ENCODE results near the gene VPS33A. TPM values are rescaled to one million over a fixed set of nuclear protein-coding genes. Genes with fewer than 3 reads are reported as not detected.

Gene VPS33A
- total and polyA plus RNA-seq, 2 of the 13 experiments (the other 11 are each of a cell fraction or from before 2014, with no cell fraction given) = 11.0 to 43.6 TPM

DNA sequence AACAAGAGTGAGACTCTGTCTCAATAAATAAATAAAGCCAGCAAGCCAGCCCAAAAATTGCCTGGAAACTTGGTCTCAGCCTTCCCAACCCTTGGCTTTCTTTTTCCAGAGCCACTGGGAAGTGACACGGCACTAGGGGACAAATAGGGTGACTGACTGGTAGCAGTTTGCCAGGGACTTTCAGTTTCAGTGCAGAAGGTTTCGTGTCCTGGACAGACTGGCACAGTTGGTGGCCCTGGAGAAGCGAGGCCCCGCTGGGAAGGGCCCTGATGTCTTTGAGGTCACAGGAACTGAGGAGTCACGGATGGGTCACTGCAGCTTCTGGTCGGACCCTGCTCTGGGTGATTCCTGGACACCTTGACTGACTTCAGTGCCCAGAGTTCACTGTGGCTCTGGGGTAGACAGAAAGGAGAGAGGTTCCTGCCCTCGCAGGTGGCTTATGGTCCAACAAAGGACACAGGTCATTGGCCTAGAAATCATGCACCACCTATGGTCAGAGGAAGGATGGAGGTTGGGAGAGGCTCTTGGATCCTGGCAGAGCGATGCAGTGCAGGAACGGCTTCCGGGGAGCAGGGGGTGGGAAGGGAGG is 80.7 kb downstream of the VPS33A start:
- H3K27me3 ChIP-seq (ENCODE audit: control insufficient read depth in 1 of 2, insufficient read depth in 2 of 2, low read length in 2 of 2) = peaks cover 8 to 32% of the 10 kb centered on the region in 2 experiments; a peak in 3 of 5 replicates
- CTCF ChIA-PET (ENCODE audit: low intra/inter-chr PET ratio, low total read pairs) = no interaction called here
- no peak overlapping the region for H3K9ac ChIP-seq (ENCODE audit: insufficient read depth, low read depth, low read length)
- no peak for FAIRE-seq
- peak overlapping the region; percentile 55 for H3K4me2 ChIP-seq (ENCODE audit: low read depth, low read length)
- H3K27ac ChIP-seq (ENCODE audit: extremely low read length, insufficient read depth, low read length) = no peak overlapping the region
- no peak overlapping the region for H2AFZ ChIP-seq (ENCODE audit: low read length)
- BruUV-seq (replicated peaks) = no TSS peak
- POLR2A ChIA-PET = no interaction called here
- no peaks in the 10 kb centered on the region for H3K9me3 ChIP-seq (ENCODE audit: low read length)
- H3K36me3 ChIP-seq (replicated peaks in 1 of 2; ENCODE audit: control insufficient read depth in 1 of 2, insufficient read depth in 2 of 2, low read length in 2 of 2) = no peaks in the 10 kb centered on the region
- peak; percentile 16; the same call in 2 of the 3 replicates for ATAC-seq
- no peak for TF ChIP-seq RARG (CRISPR knock-in tag; IDR thresholded peaks at IDR 0.05; ENCODE audit: low read depth)
- TF ChIP-seq, protein P1, sequence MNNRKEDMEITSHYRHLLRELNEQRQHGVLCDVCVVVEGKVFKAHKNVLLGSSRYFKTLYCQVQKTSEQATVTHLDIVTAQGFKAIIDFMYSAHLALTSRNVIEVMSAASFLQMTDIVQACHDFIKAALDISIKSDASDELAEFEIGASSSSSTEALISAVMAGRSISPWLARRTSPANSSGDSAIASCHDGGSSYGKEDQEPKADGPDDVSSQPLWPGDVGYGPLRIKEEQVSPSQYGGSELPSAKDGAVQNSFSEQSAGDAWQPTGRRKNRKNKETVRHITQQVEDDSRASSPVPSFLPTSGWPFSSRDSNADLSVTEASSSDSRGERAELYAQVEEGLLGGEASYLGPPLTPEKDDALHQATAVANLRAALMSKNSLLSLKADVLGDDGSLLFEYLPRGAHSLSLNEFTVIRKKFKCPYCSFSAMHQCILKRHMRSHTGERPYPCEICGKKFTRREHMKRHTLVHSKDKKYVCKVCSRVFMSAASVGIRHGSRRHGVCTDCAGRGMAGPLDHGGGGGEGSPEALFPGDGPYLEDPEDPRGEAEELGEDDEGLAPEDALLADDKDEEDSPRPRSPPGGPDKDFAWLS (CRISPR knock-in tag; IDR thresholded peaks at IDR 0.05; ENCODE audit: borderline replicate concordance) = no peak
- no peak for TF ChIP-seq NCOR1 (IDR thresholded peaks at IDR 0.05; ENCODE audit: borderline replicate concordance, low read length)
- TF ChIP-seq ADNP (CRISPR knock-in tag; IDR thresholded peaks at IDR 0.05) = no peak
- TF ChIP-seq ZNF501 (CRISPR knock-in tag; IDR thresholded peaks at IDR 0.05) = no peak
- TF ChIP-seq ZNF720 (CRISPR knock-in tag; IDR thresholded peaks at IDR 0.05) = no peak
- TF ChIP-seq PRPF4 (IDR thresholded peaks at IDR 0.05; ENCODE audit: low read depth, low read length, poor library complexity, severe bottlenecking) = no peak
- TF ChIP-seq SP2 (CRISPR knock-in tag; IDR thresholded peaks at IDR 0.05) = no peak
- no peak for TF ChIP-seq MLLT10 (CRISPR knock-in tag; IDR thresholded peaks at IDR 0.05)
- no peak for TF ChIP-seq ZNF530 (CRISPR knock-in tag; IDR thresholded peaks at IDR 0.05; ENCODE audit: low read depth)
- no peak for TF ChIP-seq HNF4A (CRISPR knock-in tag; IDR thresholded peaks at IDR 0.05)
- TF ChIP-seq RBM39 (IDR thresholded peaks at IDR 0.05; ENCODE audit: low read depth, low read length, poor library complexity, severe bottlenecking) = no peak
- no peak for TF ChIP-seq ZMYM2 (CRISPR knock-in tag; IDR thresholded peaks at IDR 0.05)
- TF ChIP-seq RBAK (CRISPR knock-in tag; IDR thresholded peaks at IDR 0.05) = no peak
- no peak for TF ChIP-seq ZNF841 (CRISPR knock-in tag; IDR thresholded peaks at IDR 0.05; ENCODE audit: borderline replicate concordance)
- TF ChIP-seq ZNF761 (CRISPR knock-in tag; conservative IDR thresholded peaks at IDR 0.05) = no peak
- TF ChIP-seq ZNF709 (CRISPR knock-in tag; IDR thresholded peaks at IDR 0.05) = no peak
- TF ChIP-seq ZFP37 (CRISPR knock-in tag; IDR thresholded peaks at IDR 0.05; ENCODE audit: borderline replicate concordance) = no peak
- no peak for TF ChIP-seq REST (IDR thresholded peaks at IDR 0.05; ENCODE audit: borderline replicate concordance in 1 of 2, low read depth in 1 of 2, low read length in 2 of 2)
- TF ChIP-seq, protein P2, sequence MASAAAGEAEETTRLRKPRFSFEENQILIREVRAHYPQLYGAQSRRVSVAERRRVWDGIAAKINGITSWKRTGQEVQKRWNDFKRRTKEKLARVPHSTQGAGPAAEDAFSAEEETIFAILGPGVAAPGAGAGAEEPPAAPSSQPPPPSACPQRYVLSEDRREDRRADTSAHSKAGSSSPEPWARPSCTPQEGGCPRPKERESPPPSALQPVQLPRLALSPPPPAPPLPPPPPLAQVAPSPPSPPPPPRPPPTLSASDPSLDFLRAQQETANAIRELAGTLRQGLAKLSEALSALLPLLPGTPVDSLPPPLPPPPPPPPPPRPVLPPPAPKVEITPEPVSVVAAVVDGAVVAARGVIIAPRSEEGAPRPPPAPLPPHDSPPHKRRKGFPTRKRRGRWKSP (CRISPR knock-in tag; IDR thresholded peaks at IDR 0.05) = no peak
- H3K4me1 ChIP-seq (ENCODE audit: insufficient read depth, low read length) = peaks cover 17% of the 10 kb centered on the region
- DNase-seq (ENCODE audit: low spot score) = no peak
- peak overlapping the region in 1 of 3 experiments; percentile 42; a peak in 1 of 6 replicates for H3K4me3 ChIP-seq (replicated peaks in 1 of 3; ENCODE audit: insufficient read depth in 1 of 3, low read depth in 2 of 3, low read length in 3 of 3)
- intact Hi-C loops (cut with micrococcal nuclease; ENCODE audit: unreplicated experiment) (no loop called here), in situ Hi-C loops (cut with HindIII; ENCODE audit: extremely low pct_ligation_motif_present, low pct_unique_long_range_greater_than_20kb) (loop anchor here (10.0 kb wide), 1 partner anchor 131 kb away; no protein-coding TSS in a partner anchor)
- WGBS (ENCODE audit: low lambda C conversion rate) = 30% methylated on average over 6 of the region's 10 CpGs
- H3K79me2 ChIP-seq (ENCODE audit: insufficient read depth, low read length) = no peaks in the 10 kb centered on the region
- H4K20me1 ChIP-seq (ENCODE audit: insufficient read depth, low read length) = no peaks in the 10 kb centered on the region

Measured in HepG2 (cell line).